Measurements from ENCODE around the gene RFX1.

Gene RFX1

DNA sequence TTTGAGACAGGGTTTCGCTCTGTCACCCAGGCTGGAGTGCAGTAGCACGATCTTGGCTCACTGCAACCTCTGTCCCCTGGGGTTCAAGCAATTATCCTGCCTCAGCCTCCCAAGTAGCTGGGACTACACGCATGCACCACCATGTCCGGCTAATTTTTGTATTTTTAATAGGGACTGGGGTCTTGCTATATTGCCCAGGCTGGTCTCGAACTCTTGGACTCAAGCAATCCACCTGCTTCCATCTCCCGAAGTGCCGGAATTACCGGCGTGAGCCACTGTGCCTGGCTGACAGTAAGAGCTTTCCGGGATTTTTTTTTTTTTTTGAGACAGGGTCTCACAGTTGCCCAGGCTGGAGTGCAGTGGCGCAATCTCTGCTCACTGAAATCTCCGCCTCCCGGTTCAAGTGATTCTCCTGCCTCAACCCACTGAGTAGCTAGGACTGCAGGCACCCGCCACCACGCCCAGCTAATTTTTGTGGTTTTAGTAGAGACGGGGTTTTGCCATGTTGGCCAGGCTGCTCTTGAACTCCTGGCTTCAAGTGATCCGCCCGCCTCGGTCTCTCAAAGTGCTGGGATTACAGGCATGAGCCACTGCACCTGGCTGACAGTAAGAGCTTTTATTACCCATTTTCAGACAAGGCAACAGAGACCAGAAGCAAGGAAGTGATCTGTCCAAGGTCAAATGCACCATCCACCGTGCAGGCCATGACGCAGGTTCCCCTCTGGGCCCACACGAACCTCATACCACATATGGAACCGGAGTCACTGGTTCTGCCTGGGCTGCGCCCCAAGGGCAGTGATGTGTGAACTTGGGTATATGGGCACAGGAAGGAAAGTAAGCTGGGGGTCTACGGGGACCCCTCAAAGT is 21.0 kb downstream of the RFX1 start:
- H3K4me3 ChIP-seq (ENCODE audit: low read depth, low read length): no peak overlapping the region
- TF ChIP-seq, protein P1, sequence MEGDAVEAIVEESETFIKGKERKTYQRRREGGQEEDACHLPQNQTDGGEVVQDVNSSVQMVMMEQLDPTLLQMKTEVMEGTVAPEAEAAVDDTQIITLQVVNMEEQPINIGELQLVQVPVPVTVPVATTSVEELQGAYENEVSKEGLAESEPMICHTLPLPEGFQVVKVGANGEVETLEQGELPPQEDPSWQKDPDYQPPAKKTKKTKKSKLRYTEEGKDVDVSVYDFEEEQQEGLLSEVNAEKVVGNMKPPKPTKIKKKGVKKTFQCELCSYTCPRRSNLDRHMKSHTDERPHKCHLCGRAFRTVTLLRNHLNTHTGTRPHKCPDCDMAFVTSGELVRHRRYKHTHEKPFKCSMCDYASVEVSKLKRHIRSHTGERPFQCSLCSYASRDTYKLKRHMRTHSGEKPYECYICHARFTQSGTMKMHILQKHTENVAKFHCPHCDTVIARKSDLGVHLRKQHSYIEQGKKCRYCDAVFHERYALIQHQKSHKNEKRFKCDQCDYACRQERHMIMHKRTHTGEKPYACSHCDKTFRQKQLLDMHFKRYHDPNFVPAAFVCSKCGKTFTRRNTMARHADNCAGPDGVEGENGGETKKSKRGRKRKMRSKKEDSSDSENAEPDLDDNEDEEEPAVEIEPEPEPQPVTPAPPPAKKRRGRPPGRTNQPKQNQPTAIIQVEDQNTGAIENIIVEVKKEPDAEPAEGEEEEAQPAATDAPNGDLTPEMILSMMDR (IDR thresholded peaks at IDR 0.05; ENCODE audit: low read depth, low read length): no peak

DNA sequence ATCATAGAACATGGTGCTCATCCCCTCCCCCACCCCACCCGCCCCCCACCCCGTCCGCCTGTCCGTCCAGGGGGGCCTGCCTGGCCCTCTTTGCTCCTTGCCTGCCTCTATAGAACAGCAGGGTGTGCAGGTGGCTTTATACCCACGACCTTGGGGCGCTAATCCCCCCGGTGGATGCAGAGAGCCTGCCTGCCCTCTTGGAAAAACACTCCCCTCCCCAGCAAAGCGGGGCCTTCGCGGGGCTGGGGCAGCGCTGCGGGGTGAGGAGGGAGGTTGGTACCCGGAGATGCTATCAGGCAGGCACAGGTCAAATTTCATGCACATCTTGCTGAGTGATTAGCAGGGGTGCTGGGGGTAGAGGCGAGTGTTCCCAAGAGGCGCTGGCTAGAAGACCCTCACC is 21.9 kb downstream of the RFX1 start:
- TF ChIP-seq, protein P1 (IDR thresholded peaks at IDR 0.05; ENCODE audit: low read depth, low read length): no peak

DNA sequence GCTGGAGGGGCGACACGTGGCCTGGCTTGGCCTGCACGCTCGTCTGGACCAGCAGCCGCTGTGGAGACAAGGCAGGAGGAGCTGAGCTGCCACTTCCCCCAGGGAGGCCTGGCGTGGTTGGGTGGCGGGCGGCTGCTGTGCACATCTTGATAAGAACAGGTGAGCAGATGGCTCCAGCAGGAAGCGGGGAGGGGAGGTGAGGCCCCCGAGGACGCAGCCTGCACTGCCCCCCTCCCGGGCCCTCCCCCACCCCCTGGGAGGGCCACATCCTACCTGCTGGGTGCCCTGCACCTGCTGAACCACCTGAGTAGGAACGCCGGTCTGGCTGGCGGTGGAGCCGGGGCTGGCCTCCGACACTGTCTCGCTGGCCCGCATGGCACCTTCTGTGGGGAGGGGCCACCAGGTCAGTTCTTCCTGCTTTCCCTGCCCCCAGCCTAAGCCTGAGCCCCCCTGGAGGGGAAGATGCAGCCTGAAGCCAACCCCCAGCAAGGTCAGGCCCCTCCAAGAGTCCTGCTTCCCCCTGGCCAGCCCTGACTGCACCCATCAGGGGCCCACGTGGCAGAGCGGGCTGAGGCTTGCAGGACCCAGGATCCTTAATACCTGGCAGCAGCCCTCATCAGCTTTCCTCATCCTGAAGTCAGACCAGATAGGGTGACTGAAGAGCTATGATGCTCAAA is 22.8 kb downstream of the RFX1 start:
- H3K4me3 ChIP-seq (ENCODE audit: low read depth, low read length): no peak overlapping the region
- TF ChIP-seq, protein P1 (IDR thresholded peaks at IDR 0.05; ENCODE audit: low read depth, low read length): no peak

More for the DNA sequence above, 21.9 kb downstream of the RFX1 start:
- H3K4me3 ChIP-seq (ENCODE audit: low read depth, low read length): no peak overlapping the region

DNA sequence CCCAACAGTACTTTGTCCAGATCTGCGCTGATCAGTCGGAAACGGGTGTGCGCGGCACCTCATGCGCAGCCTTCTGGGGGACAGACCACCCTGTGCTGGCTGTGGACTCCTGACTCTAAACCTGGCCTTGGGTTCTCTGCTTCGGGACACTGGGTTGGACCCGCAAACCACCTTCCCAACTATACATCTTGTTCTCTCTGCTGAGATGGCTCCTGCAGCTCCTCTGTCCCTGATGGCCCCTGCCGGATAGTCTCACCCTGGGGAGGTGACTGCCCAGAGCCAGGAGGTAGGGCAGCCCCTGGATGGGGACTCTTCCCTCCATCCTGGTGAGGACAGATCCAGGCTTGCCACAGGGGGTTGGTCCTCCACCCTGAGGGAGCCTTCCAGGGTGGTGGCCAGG is 23.3 kb downstream of the RFX1 start:
- no peak overlapping the region for H3K4me3 ChIP-seq (ENCODE audit: low read depth, low read length)
- TF ChIP-seq, protein P1 (IDR thresholded peaks at IDR 0.05; ENCODE audit: low read depth, low read length): no peak

DNA sequence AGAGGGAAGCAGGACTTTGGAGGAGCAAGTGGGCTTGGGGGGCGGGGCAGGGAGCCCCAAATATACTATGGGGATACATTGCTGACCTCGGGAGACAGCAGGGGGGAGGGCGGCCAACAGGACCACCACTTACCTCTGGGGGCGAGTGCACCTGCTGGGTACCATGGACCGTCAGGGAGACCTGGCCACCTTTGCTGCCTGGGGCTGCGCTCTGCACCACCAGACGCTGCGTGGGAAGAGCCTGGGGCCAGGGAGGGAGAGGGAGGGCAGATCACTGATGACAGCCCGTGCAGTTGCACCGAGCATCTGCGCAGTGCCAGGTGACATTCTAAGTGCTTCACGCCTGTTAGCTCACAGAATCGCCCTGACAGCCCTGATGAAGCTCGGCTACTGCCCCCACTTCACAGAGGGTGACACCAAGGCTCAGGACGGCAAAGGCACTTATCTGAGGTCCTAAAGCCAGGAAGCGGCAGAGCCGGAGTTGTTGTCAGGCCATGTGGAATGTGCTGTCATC is 24.1 kb downstream of the RFX1 start:
- TF ChIP-seq, protein P1 (IDR thresholded peaks at IDR 0.05; ENCODE audit: low read depth, low read length): no peak
- H3K4me3 ChIP-seq (ENCODE audit: low read depth, low read length): no peak overlapping the region

DNA sequence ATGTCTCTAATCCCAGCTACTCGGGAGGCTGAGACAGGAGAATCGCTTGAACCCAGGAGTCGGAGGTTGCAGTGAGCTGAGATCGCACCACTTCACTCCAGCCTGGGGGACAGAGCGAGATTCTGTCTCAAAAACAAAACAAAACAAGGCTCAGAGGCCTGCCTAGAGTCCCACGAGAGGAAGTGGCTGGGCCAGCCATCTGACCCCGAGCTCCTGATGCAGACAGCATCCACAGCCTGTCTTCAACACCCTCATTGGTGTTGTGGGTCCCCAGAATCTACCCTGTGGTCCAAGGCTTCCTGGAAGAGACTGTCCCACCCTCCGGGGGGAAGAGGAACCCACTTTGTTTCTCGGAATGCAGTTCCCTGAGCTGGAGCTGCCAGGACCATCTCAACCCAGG is 24.7 kb downstream of the RFX1 start:
- no peak overlapping the region for H3K4me3 ChIP-seq (ENCODE audit: low read depth, low read length)
- TF ChIP-seq, protein P1 (IDR thresholded peaks at IDR 0.05; ENCODE audit: low read depth, low read length): no peak

DNA sequence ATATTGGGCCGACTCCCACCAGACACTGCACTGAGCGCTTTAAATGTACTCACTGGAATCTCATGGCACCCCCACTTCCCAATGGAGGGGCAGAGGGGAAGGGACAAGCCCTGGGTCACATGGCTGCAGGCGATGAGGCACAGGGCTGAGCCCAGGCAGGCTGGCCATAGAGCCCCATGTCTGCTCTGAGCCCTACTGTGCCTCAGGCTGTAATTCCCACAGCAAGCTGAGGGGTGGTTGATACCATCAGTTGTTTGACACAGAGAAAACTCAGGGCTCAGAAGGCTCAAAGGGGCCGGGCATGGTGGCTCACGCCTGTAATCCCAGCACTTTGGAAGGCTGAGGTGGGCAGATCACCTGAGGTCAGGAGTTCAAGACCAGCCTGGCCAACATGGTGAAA is 25.1 kb downstream of the RFX1 start:
- TF ChIP-seq, protein P1 (IDR thresholded peaks at IDR 0.05; ENCODE audit: low read depth, low read length): no peak
- no peak overlapping the region for H3K4me3 ChIP-seq (ENCODE audit: low read depth, low read length)

Data from WI38 (cell line).